H1 (cell line): ENCODE measurements around the gene AKT1S1.

Experiments
- CREB1 ChIP-seq: IDR thresholded peaks from 2 replicates; pipeline ENCODE4 v1.6.1; 2012; ENCODE audit warnings: inconsistent platforms
- POLR2AphosphoS5 ChIP-seq: IDR thresholded peaks from 2 replicates; pipeline ENCODE4 v1.6.1; 2011; ENCODE audit warnings: low read depth, low read length
- SIRT6 ChIP-seq: IDR thresholded peaks from one replicate; pipeline ENCODE4 v1.7.1; 2012; ENCODE audit warnings: low read length, inconsistent platforms
- TAF1 ChIP-seq: IDR thresholded peaks from 2 replicates; pipeline ENCODE4 v1.6.1; 2011; ENCODE audit warnings: mild to moderate bottlenecking, low read depth, low read length
- TF ChIP-seq, protein P1 (sequence below), 3 experiments: IDR thresholded peaks; 1 replicate in 2 of 3; 2 replicates in 1 of 3; pipeline versions ENCODE4 v1.5.1 to v1.6.1; 2011; ENCODE audit warnings: low read length in 3 of 3, mild to moderate bottlenecking in 3 of 3, inconsistent platforms in 2 of 3, low read depth in 1 of 3, moderate library complexity in 1 of 3; ENCODE audit not compliant: insufficient read depth in 1 of 3; ENCODE audit errors: control extremely low read depth in 1 of 3
- TF ChIP-seq, protein P2 (sequence below): IDR thresholded peaks from 2 replicates; pipeline ENCODE4 v1.6.1; 2012; ENCODE audit warnings: inconsistent platforms

DNA sequence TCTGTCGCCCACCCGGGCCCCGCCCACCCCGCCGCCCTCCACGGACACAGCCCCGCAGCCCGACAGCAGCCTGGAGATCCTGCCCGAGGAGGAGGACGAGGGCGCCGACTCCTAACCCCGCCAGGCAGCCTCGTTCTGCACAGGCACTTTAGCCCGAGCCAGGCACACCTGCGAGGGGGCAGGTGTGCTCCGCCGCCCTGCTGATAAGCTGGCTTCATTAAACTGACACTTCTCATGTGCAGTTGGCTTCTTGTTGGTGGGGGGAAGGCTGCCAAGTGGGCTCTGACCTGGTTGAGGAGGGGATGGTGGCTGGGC is 11.3 kb upstream of the AKT1S1 start:
- TF ChIP-seq CREB1 (no peak), TAF1 (no peak), SIRT6 (no peak), POLR2AphosphoS5 (no peak)
- TF ChIP-seq, protein P1, sequence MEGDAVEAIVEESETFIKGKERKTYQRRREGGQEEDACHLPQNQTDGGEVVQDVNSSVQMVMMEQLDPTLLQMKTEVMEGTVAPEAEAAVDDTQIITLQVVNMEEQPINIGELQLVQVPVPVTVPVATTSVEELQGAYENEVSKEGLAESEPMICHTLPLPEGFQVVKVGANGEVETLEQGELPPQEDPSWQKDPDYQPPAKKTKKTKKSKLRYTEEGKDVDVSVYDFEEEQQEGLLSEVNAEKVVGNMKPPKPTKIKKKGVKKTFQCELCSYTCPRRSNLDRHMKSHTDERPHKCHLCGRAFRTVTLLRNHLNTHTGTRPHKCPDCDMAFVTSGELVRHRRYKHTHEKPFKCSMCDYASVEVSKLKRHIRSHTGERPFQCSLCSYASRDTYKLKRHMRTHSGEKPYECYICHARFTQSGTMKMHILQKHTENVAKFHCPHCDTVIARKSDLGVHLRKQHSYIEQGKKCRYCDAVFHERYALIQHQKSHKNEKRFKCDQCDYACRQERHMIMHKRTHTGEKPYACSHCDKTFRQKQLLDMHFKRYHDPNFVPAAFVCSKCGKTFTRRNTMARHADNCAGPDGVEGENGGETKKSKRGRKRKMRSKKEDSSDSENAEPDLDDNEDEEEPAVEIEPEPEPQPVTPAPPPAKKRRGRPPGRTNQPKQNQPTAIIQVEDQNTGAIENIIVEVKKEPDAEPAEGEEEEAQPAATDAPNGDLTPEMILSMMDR (IDR thresholded peaks at IDR 0.05; ENCODE audit: control extremely low read depth in 1 of 3, insufficient read depth in 1 of 3, low read depth in 1 of 3, low read length in 3 of 3), result no peak
- TF ChIP-seq, protein P2, sequence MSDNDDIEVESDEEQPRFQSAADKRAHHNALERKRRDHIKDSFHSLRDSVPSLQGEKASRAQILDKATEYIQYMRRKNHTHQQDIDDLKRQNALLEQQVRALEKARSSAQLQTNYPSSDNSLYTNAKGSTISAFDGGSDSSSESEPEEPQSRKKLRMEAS, result no peak
